GM19238 (cell line): ENCODE data around the gene DIS3L2.
"Not testable (repeated sequence)": the region's sequence is repeated elsewhere in the genome, so short reads cannot be mapped to it uniquely, and the experiment has no call there.

Experiments used
- DNase-seq: peaks from one replicate; pipeline ENCODE4 v3.0.0; 2011; ENCODE audit warnings: low spot score; ENCODE audit not compliant: insufficient read length

DIS3L2 gene

DNA sequence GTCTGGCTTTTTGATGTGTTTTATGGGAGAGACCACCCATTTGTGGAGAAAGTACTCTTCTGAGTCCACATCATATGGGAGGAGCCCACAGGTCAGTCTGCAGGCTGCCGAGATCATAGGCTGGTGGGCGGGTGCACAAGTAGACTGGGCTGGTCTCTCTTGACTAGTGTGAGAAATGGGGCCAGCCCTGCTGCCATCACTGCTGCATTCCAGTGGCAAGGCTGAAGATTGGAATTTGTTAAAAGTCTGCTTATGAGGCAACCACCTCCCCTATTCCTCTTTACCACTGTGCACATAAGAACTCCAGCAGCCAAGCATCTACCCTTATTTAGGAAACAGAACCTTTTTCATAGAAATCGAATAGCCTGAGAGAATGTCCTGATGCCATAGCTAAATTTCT, 200.7 kb downstream of the DIS3L2 start:
- DNase-seq, result no peak

DNA sequence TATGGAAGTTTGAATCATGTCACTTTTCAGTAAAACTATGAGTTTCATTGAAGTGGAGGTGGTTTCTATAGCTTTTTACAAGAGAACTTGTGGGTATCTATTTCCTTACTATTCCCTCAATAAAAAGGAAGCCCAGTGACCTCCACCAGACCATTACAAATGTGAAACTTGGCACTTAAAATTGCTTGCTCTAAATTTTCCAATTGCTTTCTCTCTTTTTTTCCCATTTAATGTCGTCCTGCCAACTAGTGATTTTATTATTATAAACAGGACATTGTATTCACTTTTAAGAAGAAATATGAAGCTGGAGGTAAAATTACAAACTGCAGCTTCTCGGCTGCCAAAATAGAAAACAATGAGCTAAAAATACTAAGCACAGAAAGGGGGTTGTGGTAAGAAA, 208.9 kb downstream of the DIS3L2 start:
- DNase-seq, result no peak

DNA sequence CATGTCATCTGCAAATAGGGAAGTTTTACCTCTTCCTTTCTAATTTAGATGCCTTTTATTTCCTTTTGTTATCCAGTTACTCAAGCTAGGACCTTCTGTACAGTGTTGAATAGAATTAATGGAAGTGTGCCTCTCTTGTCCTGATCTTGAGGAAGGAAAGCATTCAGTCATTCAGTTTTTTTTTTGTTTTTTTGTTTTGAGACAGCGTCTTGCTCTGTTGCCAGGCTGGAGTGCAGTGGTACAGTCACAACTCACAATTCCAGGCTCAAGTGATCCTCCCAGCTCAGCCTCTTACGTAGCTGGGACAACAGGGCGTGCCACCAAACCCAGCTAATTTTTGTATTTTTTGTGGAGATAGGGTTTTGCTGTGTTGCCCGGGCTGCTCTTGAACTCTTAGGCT, 213.1 kb downstream of the DIS3L2 start:
- no peak for DNase-seq

DNA sequence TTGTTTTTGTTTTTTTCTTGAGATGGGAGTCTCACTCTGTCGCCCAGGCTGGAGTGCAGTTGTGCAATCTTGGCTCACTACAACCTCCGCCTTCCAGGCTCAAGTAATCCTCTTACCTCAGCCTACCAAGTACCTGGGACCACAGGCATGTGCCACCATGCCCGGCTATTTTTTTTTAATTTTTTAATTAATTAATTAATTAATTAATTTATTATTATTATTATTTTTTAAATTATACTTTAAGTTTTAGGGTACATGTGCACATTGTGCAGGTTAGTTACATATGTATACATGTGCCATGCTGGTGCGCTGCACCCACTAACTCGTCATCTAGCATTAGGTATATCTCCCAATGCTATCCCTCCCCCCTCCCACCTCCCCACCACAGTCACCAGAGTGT, 215.1 kb downstream of the DIS3L2 start:
- not testable (repeated sequence) for DNase-seq

DNA sequence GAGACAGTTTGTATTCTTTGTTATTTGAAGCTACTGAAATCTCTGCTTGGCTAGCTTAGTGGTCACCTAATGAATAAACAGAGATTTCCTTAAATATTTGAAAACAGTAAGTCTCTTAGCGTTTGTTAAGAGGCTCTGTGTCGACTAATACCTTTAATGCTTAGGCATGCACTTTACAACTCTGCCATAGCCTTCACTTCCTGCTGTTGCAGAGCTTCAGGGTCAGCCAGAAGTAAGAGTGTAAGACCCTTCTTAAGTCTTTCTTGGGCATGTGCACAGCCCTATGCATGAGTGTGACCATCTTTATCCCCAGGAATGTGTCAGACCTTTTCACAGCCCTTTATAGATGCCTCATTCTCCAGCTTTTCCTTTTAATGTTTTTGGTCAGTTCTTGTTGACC, 221.8 kb downstream of the DIS3L2 start:
- no peak for DNase-seq

DNA sequence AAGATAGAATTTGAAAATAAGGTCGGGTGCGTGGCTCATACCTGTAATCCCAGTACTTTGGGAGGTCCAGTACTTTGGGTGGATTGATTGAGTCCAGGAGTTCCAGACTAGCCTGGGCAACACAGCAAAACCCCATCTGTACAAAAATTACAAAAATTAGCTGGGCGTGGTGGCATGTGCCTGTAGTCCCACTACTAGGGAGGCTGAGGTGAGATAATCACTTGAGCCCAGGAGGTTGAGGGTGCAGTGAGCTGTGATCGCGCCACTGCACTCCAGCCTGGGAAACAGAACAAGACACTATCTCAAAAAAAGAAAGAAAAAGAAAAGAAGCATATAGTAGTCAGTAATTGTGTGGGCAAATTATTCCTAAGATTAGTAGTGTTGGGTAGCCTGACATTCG, 222.8 kb downstream of the DIS3L2 start:
- no peak for DNase-seq

DNA sequence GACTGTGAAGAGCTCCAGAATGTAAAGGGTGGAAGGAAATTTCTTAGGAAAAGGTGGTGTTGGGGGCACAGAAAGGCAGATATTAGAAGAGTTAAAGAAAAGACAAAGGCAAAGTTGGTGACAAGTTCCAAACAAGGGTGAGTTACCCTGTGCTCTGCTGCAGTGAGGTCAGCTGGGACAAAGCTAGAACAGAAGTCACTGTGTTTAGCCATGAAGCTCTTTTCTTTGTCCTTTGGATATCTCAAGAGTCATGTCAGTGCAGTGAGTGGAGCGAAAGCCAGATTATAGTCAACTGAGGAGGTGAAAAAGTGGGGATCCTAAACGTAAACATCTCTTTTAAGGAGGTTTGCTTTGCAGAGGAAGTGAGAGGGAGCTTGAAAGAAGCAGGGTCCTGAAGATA, 229.3 kb downstream of the DIS3L2 start:
- no peak for DNase-seq

DNA sequence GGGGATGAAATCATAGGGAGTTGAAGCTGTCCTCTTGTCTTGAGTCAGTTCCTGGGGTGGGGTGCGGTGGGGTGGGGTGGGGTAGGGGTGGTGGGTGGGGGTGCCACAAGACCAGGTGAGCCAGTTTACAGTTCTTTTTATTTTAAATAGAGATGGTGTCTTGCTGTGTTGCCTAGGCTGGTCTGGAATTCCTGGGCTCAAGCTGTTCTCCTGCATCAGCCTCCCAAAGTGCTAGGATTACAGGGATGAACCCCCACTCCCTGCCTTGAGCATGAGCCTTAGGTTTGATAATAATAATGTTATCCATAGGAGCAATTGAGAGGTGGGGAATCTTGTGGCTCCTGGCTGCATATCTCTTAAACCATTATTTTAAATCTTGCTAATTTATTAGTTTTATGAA, 234.0 kb downstream of the DIS3L2 start:
- no peak for DNase-seq

DNA sequence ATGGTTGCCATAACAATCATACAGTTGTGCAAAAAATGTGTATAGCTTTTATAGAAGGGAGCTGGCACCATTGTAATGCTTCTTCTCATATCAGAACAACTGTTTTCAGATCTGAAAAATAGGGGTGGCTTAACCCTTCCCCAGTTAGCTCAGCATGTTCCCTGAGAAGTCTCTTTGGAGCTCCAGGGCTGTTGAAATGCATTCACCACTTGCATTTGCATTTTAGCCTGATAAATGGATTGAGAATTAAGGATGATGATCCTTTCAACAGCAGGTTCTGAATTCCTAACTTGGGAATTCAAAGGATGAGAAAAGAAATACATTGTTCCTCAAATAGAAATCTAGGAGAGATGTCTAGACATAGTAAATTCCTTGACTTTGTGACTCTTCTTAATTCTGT, 235.3 kb downstream of the DIS3L2 start:
- no peak for DNase-seq

DNA sequence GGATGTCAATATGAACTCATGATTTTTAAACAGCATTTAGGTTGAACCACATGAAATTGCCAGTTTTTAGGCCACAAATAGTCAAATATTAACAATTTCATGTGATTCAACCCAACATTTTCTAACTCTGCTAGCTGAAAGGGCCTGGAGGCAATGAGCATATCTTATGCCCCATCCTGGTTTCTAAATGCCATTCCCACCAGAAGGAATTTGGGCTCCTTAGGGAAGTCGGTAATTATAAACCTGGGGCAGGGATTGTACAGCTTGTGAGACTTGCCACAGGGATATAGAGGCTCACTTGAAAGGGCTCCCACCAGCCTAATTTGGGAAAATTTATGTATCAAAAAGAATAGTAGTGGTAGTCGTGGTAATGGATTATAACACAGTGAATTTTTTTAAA, 238.7 kb downstream of the DIS3L2 start:
- no peak for DNase-seq

DNA sequence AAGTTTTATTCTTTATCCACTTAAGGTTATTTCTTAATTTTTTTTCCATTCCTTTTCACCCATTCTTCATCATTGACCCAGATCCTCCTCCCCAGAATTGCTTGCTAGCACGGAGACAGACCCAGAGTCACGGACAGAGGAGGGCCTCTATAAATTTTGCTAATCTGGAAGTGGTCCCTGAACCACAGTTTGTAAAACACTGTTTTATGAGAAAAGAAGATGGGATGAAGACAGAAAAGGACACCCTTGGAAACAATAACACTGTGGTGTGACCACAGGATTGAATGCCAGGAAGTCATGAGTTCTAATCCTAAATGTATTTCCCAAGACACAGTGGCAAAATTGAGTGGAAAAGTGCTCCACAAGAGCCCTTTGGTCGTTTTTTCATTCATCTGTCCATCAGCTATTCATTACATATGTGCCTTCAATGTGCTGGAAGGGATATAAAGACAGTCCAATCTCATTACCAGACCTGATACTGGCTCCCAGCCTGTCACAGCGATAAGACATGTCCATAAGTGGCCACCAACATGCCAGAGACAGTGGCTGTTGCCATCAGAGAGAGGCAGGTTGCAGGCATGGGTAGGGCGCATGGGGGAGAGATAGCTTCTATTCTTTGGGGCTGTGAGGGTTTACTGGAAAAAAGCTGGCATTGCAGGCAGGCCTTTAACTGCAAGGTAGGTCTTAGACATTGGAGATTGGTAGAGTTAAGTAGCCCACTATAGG, 241.8 kb downstream of the DIS3L2 start:
- no peak for DNase-seq

DNA sequence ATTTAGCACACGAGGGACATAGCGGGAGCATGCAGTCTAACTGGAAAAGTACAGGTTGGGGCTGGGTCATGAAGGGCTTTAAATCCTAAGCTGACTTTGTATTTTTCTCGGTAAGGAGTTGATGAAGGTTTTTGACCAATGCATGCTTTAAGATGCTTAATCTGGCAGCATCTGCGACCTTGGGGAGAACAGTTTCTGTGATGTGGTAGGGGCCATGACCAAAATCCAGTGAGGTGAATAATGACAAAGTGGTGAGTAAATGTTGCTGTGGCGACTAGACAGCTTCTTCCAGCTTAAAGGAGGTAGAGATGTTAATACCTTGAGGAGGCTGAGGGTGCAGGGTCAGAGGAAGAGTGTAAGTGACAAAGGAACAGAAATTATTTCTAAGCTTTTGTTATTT, 242.4 kb downstream of the DIS3L2 start:
- no peak for DNase-seq

DNA sequence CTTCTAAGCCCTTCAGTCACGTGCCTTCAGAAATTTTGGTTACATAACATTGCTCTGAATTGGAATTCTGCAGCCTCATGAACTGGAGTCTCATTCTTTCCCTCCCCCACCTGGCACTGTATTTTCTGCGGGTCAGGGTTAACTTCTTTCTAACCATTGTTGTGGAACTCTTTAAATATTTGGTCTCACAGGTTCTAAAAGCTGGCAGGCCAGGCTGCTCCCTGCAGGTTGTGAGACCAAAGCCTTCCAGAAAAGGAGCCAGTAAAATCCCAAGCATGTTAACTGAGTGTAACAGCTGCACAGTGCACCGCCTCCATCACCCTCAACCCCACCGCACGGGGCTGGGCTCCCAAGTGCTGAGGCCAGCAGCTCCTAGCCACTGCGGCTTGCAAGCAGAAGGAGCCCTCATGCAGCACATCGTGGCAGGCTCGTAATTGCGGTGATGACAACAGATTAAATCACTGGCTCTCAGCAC, 243.0 kb downstream of the DIS3L2 start:
- DNase-seq, result no peak

DNA sequence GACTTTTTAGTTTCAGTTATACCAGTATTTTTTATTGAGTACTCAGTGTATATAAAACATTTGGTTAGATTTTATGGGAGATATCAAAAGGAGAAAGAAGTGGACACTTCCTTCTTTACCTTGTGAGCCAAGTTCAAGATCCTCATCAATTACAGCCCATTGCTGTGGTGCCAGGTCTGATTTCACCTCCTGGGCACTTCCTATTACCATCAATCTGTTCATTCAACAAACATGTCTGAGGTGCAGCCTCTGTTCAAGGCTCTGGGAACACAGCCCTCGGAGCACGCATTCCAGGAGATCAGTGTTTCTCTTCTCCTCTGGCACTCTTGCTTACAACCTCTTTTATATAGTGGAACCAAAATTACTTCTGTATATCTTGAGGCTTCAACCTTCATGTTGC, 245.7 kb downstream of the DIS3L2 start:
- no peak for DNase-seq

DNA sequence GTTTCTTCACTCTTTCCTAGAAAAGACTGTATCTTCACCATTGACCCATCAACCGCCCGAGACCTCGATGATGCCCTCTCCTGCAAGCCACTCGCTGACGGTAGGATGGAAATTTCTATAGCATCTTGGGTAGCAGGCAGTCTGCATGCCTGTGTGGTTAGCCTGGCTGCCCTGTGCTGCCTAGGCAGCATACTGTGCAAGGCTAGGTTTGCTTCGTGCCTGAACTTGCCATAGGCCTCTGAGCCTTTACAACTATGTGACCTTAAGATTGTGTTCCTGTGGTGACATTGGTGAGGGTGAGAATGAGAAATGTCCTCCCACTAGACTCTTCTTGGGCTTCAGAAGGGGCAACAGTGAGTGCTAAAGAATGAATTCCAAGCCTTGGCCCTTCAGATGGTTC, 248.8 kb downstream of the DIS3L2 start:
- no peak for DNase-seq

DNA sequence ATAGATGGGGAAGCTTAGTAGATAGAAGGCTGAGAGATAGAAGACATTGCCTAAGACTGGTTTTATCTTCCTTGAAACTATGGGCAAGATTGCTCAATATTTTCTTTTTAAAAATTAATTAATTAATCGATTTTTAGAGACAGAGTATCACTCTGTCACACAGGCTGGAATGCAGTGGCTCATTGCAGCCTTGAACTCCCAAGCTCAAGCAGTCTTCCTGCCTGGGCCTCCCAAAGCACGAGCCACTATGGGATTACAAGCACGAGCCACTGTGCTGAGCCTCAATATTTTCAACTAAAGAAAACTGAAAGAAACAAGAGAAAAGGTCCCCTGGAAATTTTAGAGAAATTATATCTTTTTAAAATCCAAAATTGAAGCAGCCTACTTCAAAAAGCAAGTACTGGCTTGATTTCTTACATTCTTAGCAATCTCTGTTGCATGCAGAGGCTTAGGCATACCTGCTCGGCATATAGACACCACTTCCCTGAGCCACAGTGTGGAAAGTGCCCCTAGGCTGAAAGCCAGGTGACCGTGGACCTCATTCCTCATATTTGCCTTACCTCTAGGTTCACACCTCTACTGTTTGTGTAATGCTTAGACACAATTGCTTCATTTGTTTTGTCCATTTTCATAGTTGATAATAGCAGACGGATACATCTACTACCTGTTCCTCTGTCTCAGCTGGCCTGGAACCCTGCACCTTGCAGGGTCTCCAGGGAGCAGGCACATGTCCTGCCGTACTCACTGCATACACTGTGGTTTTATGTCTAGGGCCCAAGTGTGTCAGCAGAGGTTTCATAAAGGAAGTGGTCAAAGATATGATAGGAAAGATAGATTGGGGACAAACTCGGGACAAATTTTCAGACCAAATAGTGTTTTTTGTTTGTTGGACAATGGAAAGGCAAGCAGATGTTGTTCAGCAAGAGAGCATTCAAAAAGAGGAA, 250.5 kb downstream of the DIS3L2 start:
- no peak for DNase-seq

DNA sequence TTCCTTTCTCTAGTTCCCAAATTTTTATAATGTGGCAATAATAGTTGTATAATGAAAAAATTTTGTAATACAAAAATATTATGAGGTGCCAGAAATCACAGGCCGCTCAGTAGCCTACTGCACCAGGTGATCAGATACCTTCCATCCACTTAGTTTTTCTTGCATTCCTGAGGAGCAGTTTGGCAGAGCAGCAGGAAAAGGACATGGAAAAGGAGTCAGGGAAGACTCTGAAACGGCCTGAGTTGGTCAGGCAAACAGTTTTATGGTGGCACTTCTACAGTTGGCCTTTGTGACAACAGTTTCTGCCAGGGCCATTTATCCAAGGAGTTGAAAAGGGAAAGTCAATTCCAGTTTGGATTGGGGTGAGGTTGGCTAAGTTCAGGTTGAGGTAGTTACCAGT, 251.7 kb downstream of the DIS3L2 start:
- no peak for DNase-seq

DNA sequence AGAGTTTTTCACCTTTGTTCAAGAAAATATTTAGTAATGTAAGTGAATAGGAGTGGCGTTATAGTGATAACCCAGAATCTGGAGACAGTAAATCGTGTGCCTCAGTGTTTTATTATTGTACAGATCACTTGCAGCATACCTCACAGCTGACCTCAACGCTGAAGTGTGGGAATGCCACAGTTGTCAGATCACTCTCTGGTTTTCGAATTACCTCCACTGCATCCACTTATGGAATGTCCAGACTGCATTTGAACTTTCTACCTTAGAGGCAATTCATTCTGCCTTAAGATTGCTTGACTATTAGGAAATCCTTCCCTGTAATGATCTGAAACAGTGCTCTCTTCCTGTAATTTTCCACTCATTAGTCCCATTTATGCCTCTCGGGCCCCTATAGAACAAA, 252.5 kb downstream of the DIS3L2 start:
- DNase-seq, result no peak

DNA sequence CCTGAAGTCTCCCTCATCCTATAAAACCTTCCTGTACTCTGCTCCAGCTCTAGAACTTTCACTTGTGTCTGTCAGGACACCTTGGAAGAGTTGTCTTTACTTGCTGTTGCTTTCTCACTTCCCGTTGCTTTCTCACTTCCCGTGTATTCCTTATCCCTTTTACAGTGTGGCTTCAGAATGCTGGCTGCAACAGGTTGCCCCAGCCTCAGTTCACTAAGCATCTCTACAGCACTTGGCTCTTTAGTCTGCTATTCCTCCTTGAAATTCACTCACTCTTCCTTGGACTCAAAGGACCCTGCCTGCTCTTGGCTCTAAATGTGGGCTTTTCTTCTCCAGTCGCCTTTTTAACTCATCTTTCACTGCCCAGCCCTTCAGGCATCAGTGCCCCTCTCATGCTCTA, 254.5 kb downstream of the DIS3L2 start:
- no peak for DNase-seq

DNA sequence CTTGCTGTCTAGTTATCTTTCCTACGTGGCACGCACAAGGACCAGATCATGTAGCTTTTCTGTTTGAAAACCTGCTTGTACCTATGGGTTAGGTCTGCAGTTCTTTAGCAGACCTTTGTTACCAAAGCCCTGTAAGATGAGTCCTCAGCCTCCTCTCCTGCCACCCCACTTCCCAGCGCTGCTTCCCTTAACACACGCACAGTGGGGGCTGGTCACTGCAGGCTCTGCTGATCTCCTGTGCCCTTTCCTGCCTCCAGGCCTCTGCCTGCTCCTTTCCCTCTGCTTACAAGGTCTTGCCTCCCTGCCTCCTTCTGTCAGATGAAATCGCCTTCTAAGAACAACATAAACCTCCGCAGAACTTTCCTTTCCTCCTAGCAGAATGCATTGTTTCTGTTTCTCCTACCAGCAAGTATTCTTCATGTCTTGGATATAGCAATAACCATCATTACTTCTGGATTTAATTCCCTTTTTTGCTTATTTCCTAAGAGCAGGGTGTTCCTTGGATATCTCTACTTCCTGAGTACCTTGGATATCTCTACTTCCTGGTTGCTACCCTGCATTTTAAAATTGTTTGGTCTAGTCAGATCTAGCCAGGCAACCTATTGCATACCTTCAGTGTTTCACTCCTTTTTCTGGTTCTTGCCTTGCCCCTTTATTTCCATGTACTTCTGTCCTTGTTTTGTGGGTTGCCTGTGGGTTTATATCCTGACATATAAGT, 257.4 kb downstream of the DIS3L2 start:
- DNase-seq, result no peak

DNA sequence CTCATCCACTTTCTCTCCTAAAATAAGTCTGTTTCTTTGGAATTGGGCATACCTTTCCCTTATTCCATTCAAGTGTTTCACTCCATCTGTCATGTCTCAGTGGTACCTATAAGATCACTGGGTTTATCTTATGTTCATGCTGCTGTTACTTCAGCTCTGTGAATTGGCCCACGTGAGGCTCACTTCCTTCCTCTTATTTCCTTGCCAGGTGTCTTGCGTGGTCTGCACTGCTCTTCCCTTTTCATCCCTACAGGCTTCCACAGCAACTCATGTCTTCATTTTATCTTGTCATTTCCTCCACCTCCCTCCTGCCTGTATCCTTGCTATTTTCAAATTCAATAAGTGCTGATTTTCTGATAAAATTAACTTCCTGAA, 258.0 kb downstream of the DIS3L2 start:
- no peak for DNase-seq

DNA sequence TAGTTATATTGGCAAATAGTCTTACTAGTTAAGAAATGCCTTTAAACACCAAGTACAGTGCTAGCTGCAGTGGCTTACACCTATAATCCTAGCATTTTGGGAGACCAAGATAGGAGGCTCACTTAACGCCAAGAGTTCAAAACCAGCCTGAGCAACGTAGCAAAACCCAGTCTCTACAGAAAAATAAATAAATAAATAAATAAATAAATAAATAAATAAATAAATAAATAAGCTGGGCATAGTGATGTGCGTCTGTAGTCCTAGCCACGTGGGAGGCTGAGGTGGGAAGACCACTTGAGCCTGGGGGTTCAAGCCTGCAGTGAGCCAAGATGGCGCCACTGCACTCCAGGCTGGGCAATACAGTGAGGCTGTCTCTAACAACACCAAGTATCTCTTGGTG, 258.4 kb downstream of the DIS3L2 start:
- no peak for DNase-seq
